Esophagus (tissue), 2 donors: ENCODE results near the gene NTSR1. TPM values are rescaled to one million over a fixed set of nuclear protein-coding genes. Genes with fewer than 3 reads are reported as not detected.

Source experiments
- H3K27ac ChIP-seq, 2 donors: one replicate each; pipeline ENCODE4 v1.5.1; 2013; ENCODE audit warnings: low read depth in 2 of 2, mild to moderate bottlenecking in 2 of 2, inconsistent platforms in 1 of 2, low read length in 1 of 2, moderate library complexity in 1 of 2
- H3K27me3 ChIP-seq, 2 donors: one replicate each; pipeline ENCODE4 v1.6.1; 2013; ENCODE audit warnings: low read length in 2 of 2, control low read depth in 1 of 2, mild to moderate bottlenecking in 1 of 2; ENCODE audit not compliant: insufficient read depth in 2 of 2, control insufficient read depth in 1 of 2
- H3K36me3 ChIP-seq, 2 donors: one replicate each; pipeline ENCODE4 v1.6.1; 2013; ENCODE audit warnings: low read length in 1 of 2; ENCODE audit not compliant: control insufficient read depth in 2 of 2, insufficient read depth in 2 of 2
- H3K4me1 ChIP-seq, 2 donors: one replicate each; pipeline ENCODE4 v1.6.1; 2013; ENCODE audit warnings: low read length in 1 of 2; ENCODE audit not compliant: control insufficient read depth in 2 of 2, insufficient read depth in 2 of 2
- H3K4me3 ChIP-seq, 2 donors: one replicate each; pipeline ENCODE4 v1.5.1; 2013; ENCODE audit warnings: low read length in 2 of 2, mild to moderate bottlenecking in 2 of 2, low read depth in 1 of 2, moderate library complexity in 1 of 2
- H3K9me3 ChIP-seq, 2 donors: one replicate each; pipeline ENCODE4 v1.6.1; 2013; ENCODE audit warnings: mild to moderate bottlenecking in 2 of 2, low read depth in 1 of 2, low read length in 1 of 2, moderate library complexity in 1 of 2; ENCODE audit not compliant: control insufficient read depth in 2 of 2, insufficient read depth in 1 of 2
- WGBS, 2 donors: extraction: QIAGEN DNeasy Blood & Tissue Kit; methylation state at CpG; one replicate each; pipeline ENCODE4 v1.1.7; 2013; 5-methylcytosine and 5-hydroxymethylcytosine counted together
- polyA plus RNA-seq, 2 donors: library from polyadenylated mRNA; stranded (reverse); fragments of 200-250 nt; gene quantifications; one replicate each; pipeline ENCODE4 v1.2.3, GENCODE V29; 2013
- donor health status: healthy with polysubstance abuse.
- donor health status: Bipolar disorder and iron deficiency.

Gene NTSR1
- polyA plus RNA-seq, 2 donors: 0.02 TPM

GRCh38 chr20:62740286-62741141, 31.9 kb downstream of the NTSR1 start:
- peak overlapping the region; percentile 52 to 70 for H3K27ac ChIP-seq
- no peak overlapping the region for H3K4me3 ChIP-seq
- H3K4me1 ChIP-seq: peaks cover 7 to 17% of the 10 kb centered on the region in 2 donors
- 30 to 37% methylated on average over 28 of the region's 28 CpGs for WGBS, 2 donors
- no peaks in the 10 kb centered on the region for H3K36me3 ChIP-seq
- H3K9me3 ChIP-seq: no peaks in the 10 kb centered on the region
- H3K27me3 ChIP-seq: no peaks in the 10 kb centered on the region

GRCh38 chr20:62741191-62741691, 32.6 kb downstream of the NTSR1 start:
- 38 to 49% methylated on average over 9 of the region's 9 CpGs for WGBS, 2 donors
- peaks cover 5 to 17% of the 10 kb centered on the region in 2 donors for H3K4me1 ChIP-seq
- H3K9me3 ChIP-seq: no peaks in the 10 kb centered on the region
- H3K27ac ChIP-seq: peak overlapping the region in 1 of 2 donors; percentile 52
- H3K4me3 ChIP-seq: no peak overlapping the region
- H3K27me3 ChIP-seq: no peaks in the 10 kb centered on the region
- no peaks in the 10 kb centered on the region for H3K36me3 ChIP-seq

- H3K36me3 ChIP-seq: no peaks in the 10 kb centered on the region
- no peaks in the 10 kb centered on the region for H3K9me3 ChIP-seq
- no peaks in the 10 kb centered on the region for H3K27me3 ChIP-seq
Measured at GRCh38 chr20:62741701-62742491, 33.3 kb downstream of the NTSR1 start.

GRCh38 chr20:62742550-62742949, 33.9 kb downstream of the NTSR1 start:
- 86 to 88% methylated on average over 6 of the region's 6 CpGs for WGBS, 2 donors
- Histone ChIP-seq H3K4me3 (no peak overlapping the region), H3K27me3 (no peaks in the 10 kb centered on the region), H3K4me1 (peaks cover 5 to 17% of the 10 kb centered on the region in 2 donors), H3K27ac (no peak overlapping the region), H3K9me3 (no peaks in the 10 kb centered on the region), H3K36me3 (no peaks in the 10 kb centered on the region)

More at GRCh38 chr20:62741701-62742491, 33.3 kb downstream of the NTSR1 start:
- Histone ChIP-seq H3K4me1 (peaks cover 5 to 17% of the 10 kb centered on the region in 2 donors), H3K27ac (no peak overlapping the region), H3K4me3 (no peak overlapping the region)
- WGBS, 2 donors: 81 to 89% methylated on average over 18 of the region's 18 CpGs

GRCh38 chr20:62742979-62743776, 34.5 kb downstream of the NTSR1 start:
- H3K36me3 ChIP-seq: no peaks in the 10 kb centered on the region
- no peaks in the 10 kb centered on the region for H3K9me3 ChIP-seq
- 82 to 86% methylated on average over 21 of the region's 21 CpGs for WGBS, 2 donors
- H3K27ac ChIP-seq: no peak overlapping the region
- peaks cover 5 to 17% of the 10 kb centered on the region in 2 donors for H3K4me1 ChIP-seq
- H3K27me3 ChIP-seq: no peaks in the 10 kb centered on the region
- no peak overlapping the region for H3K4me3 ChIP-seq

- Histone ChIP-seq H3K9me3 (no peaks in the 10 kb centered on the region), H3K27ac (no peak overlapping the region), H3K4me3 (no peak overlapping the region), H3K27me3 (no peaks in the 10 kb centered on the region), H3K4me1 (peaks cover 5 to 17% of the 10 kb centered on the region in 2 donors), H3K36me3 (no peaks in the 10 kb centered on the region)
- WGBS, 2 donors: 82 to 86% methylated on average over 20 of the region's 20 CpGs
Measured at GRCh38 chr20:62743777-62744317, 35.2 kb downstream of the NTSR1 start.

GRCh38 chr20:62744741-62745191, 36.1 kb downstream of the NTSR1 start:
- H3K27me3 ChIP-seq: no peaks in the 10 kb centered on the region
- H3K36me3 ChIP-seq: no peaks in the 10 kb centered on the region
- H3K27ac ChIP-seq: no peak overlapping the region
- H3K4me1 ChIP-seq: peaks cover 5 to 10% of the 10 kb centered on the region in 2 donors
- H3K4me3 ChIP-seq: no peak overlapping the region
- no peaks in the 10 kb centered on the region for H3K9me3 ChIP-seq
- whole genome bisulfite sequencing, 2 donors: 67 to 77% methylated on average over 6 of the region's 6 CpGs

- no peaks in the 10 kb centered on the region for H3K27me3 ChIP-seq
- 73 to 83% methylated on average over 11 of the region's 11 CpGs for WGBS, 2 donors
- H3K36me3 ChIP-seq: no peaks in the 10 kb centered on the region
- H3K4me3 ChIP-seq: no peak overlapping the region
- H3K4me1 ChIP-seq: peaks cover 5 to 9% of the 10 kb centered on the region in 2 donors
- H3K9me3 ChIP-seq: no peaks in the 10 kb centered on the region
- no peak overlapping the region for H3K27ac ChIP-seq
Measured at GRCh38 chr20:62745279-62745951, 36.8 kb downstream of the NTSR1 start.
